ENCODE measurements around the gene ASAH2B.

The ASAH2B gene

GRCh38 chr10:50799595-50799994 is 59.9 kb downstream of the ASAH2B start:
- DNase-seq, result no peak

GRCh38 chr10:50805981-50806622 is 66.4 kb downstream of the ASAH2B start:
- DNase-seq, result no peak

GRCh38 chr10:50807851-50808776 is 68.4 kb downstream of the ASAH2B start:
- DNase-seq, result no peak

Measured in CD4-positive, alpha-beta T cell treated with Interleukin-4 for 4 hours (primary cell).